WTC11 (cell line): ENCODE data around the gene EVI5L. TPM values are rescaled to one million over a fixed set of nuclear protein-coding genes. Genes with fewer than 3 reads are reported as not detected.
A peak's percentile ranks its signal among the peaks of the same experiment; 100 is the strongest.

Experiments
- ATF2 ChIP-seq: sonication (generic); formaldehyde crosslinking; IDR thresholded peaks from 2 replicates; pipeline ENCODE4 v1.8.1; 2022; ENCODE audit warnings: low read depth, missing genetic modification reagents, borderline replicate concordance
- ATF6 ChIP-seq: sonication (generic); formaldehyde crosslinking; IDR thresholded peaks from 2 replicates; pipeline ENCODE4 v1.8.1; 2023; ENCODE audit warnings: mild to moderate bottlenecking, missing genetic modification reagents
- ERG ChIP-seq: fragments of 250-450 bp; sonication (Bioruptor Pico); IDR thresholded peaks from 2 replicates; pipeline ENCODE4 v1.8.0; 2021; ENCODE audit warnings: mild to moderate bottlenecking
- FOXK1 ChIP-seq: sonication (generic); formaldehyde crosslinking; IDR thresholded peaks from 2 replicates; pipeline ENCODE4 v1.8.0; 2022; ENCODE audit warnings: mild to moderate bottlenecking, moderate library complexity, missing genetic modification reagents
- GTF2I ChIP-seq: fragments of 250-450 bp; sonication (Bioruptor Pico); conservative IDR thresholded peaks from 2 replicates; pipeline ENCODE4 v1.4.0; 2021; ENCODE audit warnings: mild to moderate bottlenecking
- NR1H2 ChIP-seq: sonication (generic); formaldehyde crosslinking; IDR thresholded peaks from 2 replicates; pipeline ENCODE4 v1.9.0; 2021; ENCODE audit warnings: mild to moderate bottlenecking, moderate library complexity, missing genetic modification reagents
- NR3C1 ChIP-seq: sonication (generic); formaldehyde crosslinking; conservative IDR thresholded peaks from 2 replicates; pipeline ENCODE4 v1.8.1; 2023; ENCODE audit warnings: low read depth, mild to moderate bottlenecking, missing genetic modification reagents
- RELA ChIP-seq: sonication (generic); formaldehyde crosslinking; IDR thresholded peaks from 2 replicates; pipeline ENCODE4 v1.8.1; 2022; ENCODE audit warnings: missing genetic modification reagents, mild to moderate bottlenecking, borderline replicate concordance
- STAT6 ChIP-seq: sonication (generic); formaldehyde crosslinking; conservative IDR thresholded peaks from 2 replicates; pipeline ENCODE4 v1.8.1; 2023; ENCODE audit warnings: mild to moderate bottlenecking, low read depth, missing genetic modification reagents, moderate library complexity
- TCF7 ChIP-seq: sonication (generic); formaldehyde crosslinking; IDR thresholded peaks from 2 replicates; pipeline ENCODE4 v1.8.0; 2022; ENCODE audit warnings: mild to moderate bottlenecking, low read depth, missing genetic modification reagents, moderate library complexity
- ZNF232 ChIP-seq: sonication (generic); formaldehyde crosslinking; IDR thresholded peaks from 2 replicates; pipeline ENCODE4 v1.8.0; 2022; ENCODE audit warnings: mild to moderate bottlenecking, missing genetic modification reagents
- ZNF317 ChIP-seq: sonication (generic); formaldehyde crosslinking; IDR thresholded peaks from 2 replicates; pipeline ENCODE4 v1.8.1; 2023; ENCODE audit warnings: low read depth, mild to moderate bottlenecking, moderate library complexity, missing genetic modification reagents, borderline replicate concordance
- ZNF396 ChIP-seq: fragments of 250-450 bp; sonication (Bioruptor Pico); IDR thresholded peaks from 2 replicates; pipeline ENCODE4 v1.8.0; 2021; ENCODE audit warnings: mild to moderate bottlenecking, moderate library complexity, borderline replicate concordance
- total RNA-seq: library from RNA; stranded (reverse); gene quantifications from 3 replicates; pipeline ENCODE4 v1.2.3, GENCODE V29; 2021
- TF ChIP-seq, protein P1 (sequence below): fragments of 250-450 bp; sonication (Bioruptor Pico); IDR thresholded peaks from 2 replicates; pipeline ENCODE4 v1.9.0; 2021; ENCODE audit warnings: moderate library complexity, mild to moderate bottlenecking, inconsistent platforms, borderline replicate concordance
- TF ChIP-seq, protein P2 (sequence below): sonication (generic); formaldehyde crosslinking; IDR thresholded peaks from 2 replicates; pipeline ENCODE4 v1.8.1; 2023; ENCODE audit warnings: mild to moderate bottlenecking, missing genetic modification reagents, borderline replicate concordance
- TF ChIP-seq, protein P3 (sequence below): sonication (generic); formaldehyde crosslinking; IDR thresholded peaks from 2 replicates; pipeline ENCODE4 v1.8.1; 2023; ENCODE audit warnings: mild to moderate bottlenecking, missing genetic modification reagents, moderate library complexity
- TF ChIP-seq, protein P4 (sequence below): fragments of 250-450 bp; sonication (Bioruptor Pico); IDR thresholded peaks from 2 replicates; pipeline ENCODE4 v1.9.0; 2021; ENCODE audit warnings: mild to moderate bottlenecking, borderline replicate concordance

Gene EVI5L
- total RNA-seq, 1 experiment from 2014 or later = 10.5 TPM

- TF ChIP-seq ZNF396 (no peak), NR1H2 (CRISPR knock-in tag) (no peak), ATF2 (CRISPR knock-in tag) (no peak; the same call in 1 of the 2 replicates), ZNF232 (CRISPR knock-in tag) (peak; percentile 96; the same call in 1 of the 2 replicates), RELA (CRISPR knock-in tag) (peak; percentile 95; the same call in 1 of the 2 replicates), FOXK1 (CRISPR knock-in tag) (peak; percentile 93), GTF2I (CRISPR knock-in tag) (no peak), ZNF317 (no peak), ERG (CRISPR knock-in tag) (no peak), STAT6 (CRISPR knock-in tag) (no peak), ATF6 (CRISPR knock-in tag) (no peak), NR3C1 (CRISPR knock-in tag) (no peak), TCF7 (no peak)
- TF ChIP-seq, protein P1, sequence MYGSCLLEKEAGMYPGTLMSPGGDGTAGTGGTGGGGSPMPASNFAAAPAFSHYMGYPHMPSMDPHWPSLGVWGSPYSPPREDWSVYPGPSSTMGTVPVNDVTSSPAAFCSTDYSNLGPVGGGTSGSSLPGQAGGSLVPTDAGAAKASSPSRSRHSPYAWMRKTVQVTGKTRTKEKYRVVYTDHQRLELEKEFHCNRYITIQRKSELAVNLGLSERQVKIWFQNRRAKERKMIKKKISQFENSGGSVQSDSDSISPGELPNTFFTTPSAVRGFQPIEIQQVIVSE = no peak
- TF ChIP-seq, protein P2, sequence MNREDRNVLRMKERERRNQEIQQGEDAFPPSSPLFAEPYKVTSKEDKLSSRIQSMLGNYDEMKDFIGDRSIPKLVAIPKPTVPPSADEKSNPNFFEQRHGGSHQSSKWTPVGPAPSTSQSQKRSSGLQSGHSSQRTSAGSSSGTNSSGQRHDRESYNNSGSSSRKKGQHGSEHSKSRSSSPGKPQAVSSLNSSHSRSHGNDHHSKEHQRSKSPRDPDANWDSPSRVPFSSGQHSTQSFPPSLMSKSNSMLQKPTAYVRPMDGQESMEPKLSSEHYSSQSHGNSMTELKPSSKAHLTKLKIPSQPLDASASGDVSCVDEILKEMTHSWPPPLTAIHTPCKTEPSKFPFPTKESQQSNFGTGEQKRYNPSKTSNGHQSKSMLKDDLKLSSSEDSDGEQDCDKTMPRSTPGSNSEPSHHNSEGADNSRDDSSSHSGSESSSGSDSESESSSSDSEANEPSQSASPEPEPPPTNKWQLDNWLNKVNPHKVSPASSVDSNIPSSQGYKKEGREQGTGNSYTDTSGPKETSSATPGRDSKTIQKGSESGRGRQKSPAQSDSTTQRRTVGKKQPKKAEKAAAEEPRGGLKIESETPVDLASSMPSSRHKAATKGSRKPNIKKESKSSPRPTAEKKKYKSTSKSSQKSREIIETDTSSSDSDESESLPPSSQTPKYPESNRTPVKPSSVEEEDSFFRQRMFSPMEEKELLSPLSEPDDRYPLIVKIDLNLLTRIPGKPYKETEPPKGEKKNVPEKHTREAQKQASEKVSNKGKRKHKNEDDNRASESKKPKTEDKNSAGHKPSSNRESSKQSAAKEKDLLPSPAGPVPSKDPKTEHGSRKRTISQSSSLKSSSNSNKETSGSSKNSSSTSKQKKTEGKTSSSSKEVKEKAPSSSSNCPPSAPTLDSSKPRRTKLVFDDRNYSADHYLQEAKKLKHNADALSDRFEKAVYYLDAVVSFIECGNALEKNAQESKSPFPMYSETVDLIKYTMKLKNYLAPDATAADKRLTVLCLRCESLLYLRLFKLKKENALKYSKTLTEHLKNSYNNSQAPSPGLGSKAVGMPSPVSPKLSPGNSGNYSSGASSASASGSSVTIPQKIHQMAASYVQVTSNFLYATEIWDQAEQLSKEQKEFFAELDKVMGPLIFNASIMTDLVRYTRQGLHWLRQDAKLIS (CRISPR knock-in tag) = no peak
- TF ChIP-seq, protein P3, sequence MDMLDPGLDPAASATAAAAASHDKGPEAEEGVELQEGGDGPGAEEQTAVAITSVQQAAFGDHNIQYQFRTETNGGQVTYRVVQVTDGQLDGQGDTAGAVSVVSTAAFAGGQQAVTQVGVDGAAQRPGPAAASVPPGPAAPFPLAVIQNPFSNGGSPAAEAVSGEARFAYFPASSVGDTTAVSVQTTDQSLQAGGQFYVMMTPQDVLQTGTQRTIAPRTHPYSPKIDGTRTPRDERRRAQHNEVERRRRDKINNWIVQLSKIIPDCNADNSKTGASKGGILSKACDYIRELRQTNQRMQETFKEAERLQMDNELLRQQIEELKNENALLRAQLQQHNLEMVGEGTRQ (CRISPR knock-in tag) = peak; percentile 40; the same call in 1 of the 2 replicates
- TF ChIP-seq, protein P4, sequence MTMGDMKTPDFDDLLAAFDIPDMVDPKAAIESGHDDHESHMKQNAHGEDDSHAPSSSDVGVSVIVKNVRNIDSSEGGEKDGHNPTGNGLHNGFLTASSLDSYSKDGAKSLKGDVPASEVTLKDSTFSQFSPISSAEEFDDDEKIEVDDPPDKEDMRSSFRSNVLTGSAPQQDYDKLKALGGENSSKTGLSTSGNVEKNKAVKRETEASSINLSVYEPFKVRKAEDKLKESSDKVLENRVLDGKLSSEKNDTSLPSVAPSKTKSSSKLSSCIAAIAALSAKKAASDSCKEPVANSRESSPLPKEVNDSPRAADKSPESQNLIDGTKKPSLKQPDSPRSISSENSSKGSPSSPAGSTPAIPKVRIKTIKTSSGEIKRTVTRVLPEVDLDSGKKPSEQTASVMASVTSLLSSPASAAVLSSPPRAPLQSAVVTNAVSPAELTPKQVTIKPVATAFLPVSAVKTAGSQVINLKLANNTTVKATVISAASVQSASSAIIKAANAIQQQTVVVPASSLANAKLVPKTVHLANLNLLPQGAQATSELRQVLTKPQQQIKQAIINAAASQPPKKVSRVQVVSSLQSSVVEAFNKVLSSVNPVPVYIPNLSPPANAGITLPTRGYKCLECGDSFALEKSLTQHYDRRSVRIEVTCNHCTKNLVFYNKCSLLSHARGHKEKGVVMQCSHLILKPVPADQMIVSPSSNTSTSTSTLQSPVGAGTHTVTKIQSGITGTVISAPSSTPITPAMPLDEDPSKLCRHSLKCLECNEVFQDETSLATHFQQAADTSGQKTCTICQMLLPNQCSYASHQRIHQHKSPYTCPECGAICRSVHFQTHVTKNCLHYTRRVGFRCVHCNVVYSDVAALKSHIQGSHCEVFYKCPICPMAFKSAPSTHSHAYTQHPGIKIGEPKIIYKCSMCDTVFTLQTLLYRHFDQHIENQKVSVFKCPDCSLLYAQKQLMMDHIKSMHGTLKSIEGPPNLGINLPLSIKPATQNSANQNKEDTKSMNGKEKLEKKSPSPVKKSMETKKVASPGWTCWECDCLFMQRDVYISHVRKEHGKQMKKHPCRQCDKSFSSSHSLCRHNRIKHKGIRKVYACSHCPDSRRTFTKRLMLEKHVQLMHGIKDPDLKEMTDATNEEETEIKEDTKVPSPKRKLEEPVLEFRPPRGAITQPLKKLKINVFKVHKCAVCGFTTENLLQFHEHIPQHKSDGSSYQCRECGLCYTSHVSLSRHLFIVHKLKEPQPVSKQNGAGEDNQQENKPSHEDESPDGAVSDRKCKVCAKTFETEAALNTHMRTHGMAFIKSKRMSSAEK = no peak
Measured at GRCh38 chr19:7903244-7904073, 73.4 kb downstream of the EVI5L start, which contains the start of gene MAP2K7 (continued).
